GM23248 (cell line): Measurements from ENCODE around the gene TNFRSF18. TPM values are rescaled to one million over a fixed set of nuclear protein-coding genes. Genes with fewer than 3 reads are reported as not detected.

Experiments used
- DNase-seq: peaks from one replicate; pipeline ENCODE4 v3.0.0-alpha.2; 2015
- H2AFZ ChIP-seq: fragments of 200-600 bp; sonication (generic); 2 replicates; pipeline ENCODE4 v1.6.1; 2016; ENCODE audit warnings: antibody characterized with exemption
- H3F3A ChIP-seq: fragments of 200-600 bp; sonication (generic); 2 replicates; pipeline ENCODE4 v1.6.1; 2016; ENCODE audit warnings: mild to moderate bottlenecking, antibody characterized with exemption, mixed run types; ENCODE audit not compliant: insufficient read depth
- H3K27ac ChIP-seq: fragments of 200-600 bp; sonication (generic); 2 replicates; pipeline ENCODE4 v1.5.1; 2016; ENCODE audit warnings: mild to moderate bottlenecking
- H3K27me3 ChIP-seq: fragments of 200-600 bp; sonication (generic); replicated peaks from 2 replicates; pipeline ENCODE4 v1.6.1; 2016; ENCODE audit warnings: mild to moderate bottlenecking; ENCODE audit not compliant: insufficient read depth
- H3K36me3 ChIP-seq: fragments of 200-600 bp; sonication (generic); 2 replicates; pipeline ENCODE4 v1.6.1; 2016; ENCODE audit warnings: low read depth, mild to moderate bottlenecking
- H3K4me1 ChIP-seq: fragments of 200-600 bp; sonication (generic); 2 replicates; pipeline ENCODE4 v1.6.1; 2016; ENCODE audit warnings: mild to moderate bottlenecking; ENCODE audit not compliant: insufficient read depth
- H3K4me2 ChIP-seq: fragments of 200-600 bp; sonication (generic); one replicate; pipeline ENCODE4 v1.6.1; 2016; ENCODE audit warnings: mild to moderate bottlenecking; ENCODE audit not compliant: unreplicated experiment
- H3K4me3 ChIP-seq: fragments of 200-600 bp; sonication (generic); 2 replicates; pipeline ENCODE4 v1.5.1; 2016; ENCODE audit warnings: mild to moderate bottlenecking
- H3K79me2 ChIP-seq: fragments of 200-600 bp; sonication (generic); 2 replicates; pipeline ENCODE4 v1.6.1; 2016; ENCODE audit warnings: mild to moderate bottlenecking; ENCODE audit not compliant: insufficient read depth
- H3K9ac ChIP-seq: fragments of 200-600 bp; sonication (generic); 2 replicates; pipeline ENCODE4 v1.6.1; 2016; ENCODE audit warnings: mild to moderate bottlenecking
- H3K9me2 ChIP-seq: fragments of 200-600 bp; sonication (generic); 2 replicates; pipeline ENCODE4 v1.6.1; 2016; ENCODE audit warnings: mixed run types, mild to moderate bottlenecking, moderate library complexity; ENCODE audit not compliant: insufficient read depth
- H3K9me3 ChIP-seq: fragments of 200-600 bp; sonication (generic); one replicate; pipeline ENCODE4 v1.6.1; 2017; ENCODE audit warnings: low read depth
- H4K20me1 ChIP-seq: fragments of 200-600 bp; sonication (generic); 2 replicates; pipeline ENCODE4 v1.6.0; 2016; ENCODE audit not compliant: insufficient read depth
- EZH2 ChIP-seq: fragments of 200-600 bp; sonication (generic); IDR thresholded peaks from 2 replicates; pipeline ENCODE4 v1.6.1; 2018; ENCODE audit warnings: antibody characterized with exemption, mild to moderate bottlenecking; ENCODE audit not compliant: insufficient read depth, poor library complexity, severe bottlenecking
- EZH2phosphoT487 ChIP-seq: fragments of 200-600 bp; sonication (generic); IDR thresholded peaks from 2 replicates; pipeline ENCODE4 v1.6.1; 2018; ENCODE audit warnings: antibody characterized with exemption, moderate library complexity, mild to moderate bottlenecking, low read depth; ENCODE audit not compliant: insufficient read depth
- WGBS, 2 experiments: methylation state at CpG; one replicate each; pipeline ENCODE4 v1.1.6; 2015 to 2017; ENCODE audit warnings: low lambda C conversion rate in 2 of 2, low coverage in 1 of 2; ENCODE audit errors: missing lambda C conversion rate in 2 of 2; 5-methylcytosine and 5-hydroxymethylcytosine counted together
- in situ Hi-C: fragments of 300-500 bp; cut with MboI; formaldehyde crosslinking; loops from 2 replicates; pipeline ENCODE4 v1.15.0; 2020
- polyA plus RNA-seq: library from polyadenylated mRNA; unstranded; fragments of >200 nt; fragmentation: Nextera tagmentation; extraction: Ambion mirVana; gene quantifications from 2 replicates; pipeline ENCODE4 v1.2.1, GENCODE V29; 2016
- total RNA-seq: library from RNA; depleted of rRNA; stranded (reverse); fragments of >200 nt; shearing (Covaris generic); gene quantifications from 2 replicates; pipeline ENCODE4 v1.2.3, GENCODE V29; 2014

TNFRSF18 gene
- total and polyA plus RNA-seq, 2 experiments from 2014 or later: not detected

GRCh38 chr1:1199961-1200875 is 6.2 kb downstream of the TNFRSF18 start:
- H3F3A ChIP-seq: no peaks in the 10 kb centered on the region
- no peak for TF ChIP-seq EZH2phosphoT487
- in situ Hi-C loops: no loop called here
- no peaks in the 10 kb centered on the region for H3K36me3 ChIP-seq
- no peak overlapping the region for H2AFZ ChIP-seq
- no peaks in the 10 kb centered on the region for H3K27me3 ChIP-seq
- H3K9me2 ChIP-seq: no peaks in the 10 kb centered on the region
- no peaks in the 10 kb centered on the region for H3K79me2 ChIP-seq
- no peak for DNase-seq
- no peaks in the 10 kb centered on the region for H3K4me1 ChIP-seq
- H3K4me3 ChIP-seq: no peak overlapping the region
- H3K27ac ChIP-seq: no peak overlapping the region
- no peak overlapping the region for H3K9ac ChIP-seq
- no peaks in the 10 kb centered on the region for H3K9me3 ChIP-seq
- H3K4me2 ChIP-seq: no peak overlapping the region
- H4K20me1 ChIP-seq: no peaks in the 10 kb centered on the region
- 77 to 78% methylated on average over 29 to 31 of the region's 31 CpGs for WGBS, 2 experiments

DNA sequence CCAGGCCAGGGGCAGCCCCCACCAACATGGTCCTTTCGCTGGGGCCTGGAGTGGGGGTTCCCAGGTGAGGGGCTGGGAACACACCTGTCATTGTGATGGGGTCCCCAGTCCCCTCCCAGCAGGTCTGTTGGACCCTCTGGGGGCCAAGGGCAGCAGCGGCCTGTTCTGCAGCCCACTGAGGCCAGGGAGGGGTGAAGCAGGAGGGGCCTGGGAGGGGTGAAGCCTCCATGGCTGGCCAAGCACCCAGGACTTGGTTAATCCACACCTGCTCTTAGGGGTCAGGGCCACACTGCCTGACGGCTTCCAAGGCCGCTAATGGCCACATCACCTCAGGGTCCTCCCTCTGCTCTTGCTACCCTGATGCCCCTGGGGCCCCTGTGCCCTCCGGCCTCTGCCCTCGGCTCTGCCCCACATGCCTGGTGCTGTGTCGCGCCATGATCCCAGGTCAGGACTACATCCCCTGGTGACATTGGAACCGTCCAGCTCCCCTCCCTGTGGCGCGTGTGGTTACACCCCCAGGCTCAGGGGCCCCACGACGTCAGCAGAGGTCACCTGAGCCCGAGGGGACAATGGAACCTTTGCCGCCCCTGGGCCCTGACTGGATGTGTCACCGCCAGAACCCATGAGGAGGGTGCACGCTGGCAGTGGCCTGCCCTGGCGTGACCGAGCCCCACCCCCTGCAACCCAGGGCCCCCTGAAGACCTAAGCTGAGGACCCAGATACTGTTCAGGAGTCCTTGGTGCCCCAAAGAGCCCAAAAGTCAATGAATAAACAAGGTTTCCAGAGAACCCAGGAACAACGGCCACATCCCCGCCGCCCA is 7.0 kb downstream of the TNFRSF18 start:
- TF ChIP-seq EZH2 (no peak), EZH2phosphoT487 (no peak)
- no peaks in the 10 kb centered on the region for H3K27me3 ChIP-seq
- no peak for DNase-seq
- H3K4me3 ChIP-seq: no peak overlapping the region
- H3K36me3 ChIP-seq: no peaks in the 10 kb centered on the region
- H3K4me1 ChIP-seq: no peaks in the 10 kb centered on the region
- H4K20me1 ChIP-seq: no peaks in the 10 kb centered on the region
- H3F3A ChIP-seq: no peaks in the 10 kb centered on the region
- H3K9ac ChIP-seq: no peak overlapping the region
- no peaks in the 10 kb centered on the region for H3K9me2 ChIP-seq
- H3K4me2 ChIP-seq: no peak overlapping the region
- WGBS, 2 experiments: 78 to 80% methylated on average over 22 of the region's 22 CpGs
- H2AFZ ChIP-seq: no peak overlapping the region
- H3K27ac ChIP-seq: no peak overlapping the region
- in situ Hi-C loops: no loop called here
- H3K79me2 ChIP-seq: no peaks in the 10 kb centered on the region
- peaks cover 3% of the 10 kb centered on the region for H3K9me3 ChIP-seq

DNA sequence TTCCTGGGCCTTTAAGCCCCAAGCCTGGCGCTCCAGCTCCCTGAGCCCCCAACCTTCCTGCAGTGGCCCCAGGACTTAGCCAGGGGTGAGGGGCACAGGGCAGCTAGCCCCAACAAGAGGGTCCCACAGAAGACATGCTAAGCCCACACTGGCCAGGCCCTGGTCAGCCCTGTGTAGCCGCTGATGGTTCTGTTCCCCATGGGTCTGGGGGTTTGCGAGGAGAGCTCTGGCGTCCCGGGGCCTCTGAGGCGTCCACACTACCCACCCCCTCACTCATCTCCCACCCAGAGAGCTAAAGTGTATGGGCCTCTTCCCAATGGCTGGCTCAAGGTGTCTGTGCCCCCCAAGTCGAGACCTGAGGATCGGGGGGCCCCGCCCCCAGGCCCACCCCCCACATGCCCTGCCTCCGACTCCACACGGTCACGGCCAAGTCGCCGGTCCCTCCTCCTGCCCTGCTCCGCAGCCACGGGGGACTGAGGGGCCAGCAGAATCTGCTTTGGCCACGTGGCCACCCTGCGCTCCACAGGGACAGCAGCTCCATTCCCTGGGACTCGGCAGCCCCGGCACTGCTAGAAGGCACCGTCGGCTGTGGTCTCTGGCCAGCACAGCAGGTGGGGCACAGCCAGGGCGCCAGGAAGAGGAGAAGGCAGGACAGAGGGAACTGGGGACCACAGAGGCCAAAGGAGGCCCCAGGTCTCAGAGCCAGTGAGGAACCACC is 7.8 kb downstream of the TNFRSF18 start:
- H2AFZ ChIP-seq: no peak overlapping the region
- no peak for DNase-seq
- 74% methylated on average over 17 to 23 of the region's 23 CpGs for WGBS, 2 experiments
- in situ Hi-C loops: no loop called here
- no peak for TF ChIP-seq EZH2
- TF ChIP-seq EZH2phosphoT487: no peak
- no peaks in the 10 kb centered on the region for H3K36me3 ChIP-seq
- H3K4me1 ChIP-seq: no peaks in the 10 kb centered on the region
- H4K20me1 ChIP-seq: no peaks in the 10 kb centered on the region
- H3K27me3 ChIP-seq: no peaks in the 10 kb centered on the region
- H3K4me2 ChIP-seq: no peak overlapping the region
- H3K9ac ChIP-seq: no peak overlapping the region
- H3K4me3 ChIP-seq: no peak overlapping the region
- no peaks in the 10 kb centered on the region for H3K79me2 ChIP-seq
- no peak overlapping the region for H3K27ac ChIP-seq
- peaks cover 5% of the 10 kb centered on the region for H3K9me3 ChIP-seq
- no peaks in the 10 kb centered on the region for H3K9me2 ChIP-seq
- H3F3A ChIP-seq: no peaks in the 10 kb centered on the region

GRCh38 chr1:1197551-1198422 is 8.6 kb downstream of the TNFRSF18 start:
- no peak overlapping the region for H3K27ac ChIP-seq
- H4K20me1 ChIP-seq: no peaks in the 10 kb centered on the region
- H3K4me1 ChIP-seq: no peaks in the 10 kb centered on the region
- TF ChIP-seq EZH2 (no peak), EZH2phosphoT487 (no peak)
- no peak overlapping the region for H2AFZ ChIP-seq
- H3K9ac ChIP-seq: no peak overlapping the region
- H3K27me3 ChIP-seq: no peaks in the 10 kb centered on the region
- WGBS, 2 experiments: 87 to 90% methylated on average over 39 to 42 of the region's 48 CpGs
- DNase-seq: no peak
- in situ Hi-C loops: no loop called here
- no peak overlapping the region for H3K4me3 ChIP-seq
- H3K9me3 ChIP-seq: peaks cover 5% of the 10 kb centered on the region
- H3K4me2 ChIP-seq: no peak overlapping the region
- H3F3A ChIP-seq: no peaks in the 10 kb centered on the region
- H3K79me2 ChIP-seq: no peaks in the 10 kb centered on the region
- no peaks in the 10 kb centered on the region for H3K9me2 ChIP-seq
- H3K36me3 ChIP-seq: no peaks in the 10 kb centered on the region
